ENCODE results near the gene TBC1D22A.

Gene TBC1D22A

DNA sequence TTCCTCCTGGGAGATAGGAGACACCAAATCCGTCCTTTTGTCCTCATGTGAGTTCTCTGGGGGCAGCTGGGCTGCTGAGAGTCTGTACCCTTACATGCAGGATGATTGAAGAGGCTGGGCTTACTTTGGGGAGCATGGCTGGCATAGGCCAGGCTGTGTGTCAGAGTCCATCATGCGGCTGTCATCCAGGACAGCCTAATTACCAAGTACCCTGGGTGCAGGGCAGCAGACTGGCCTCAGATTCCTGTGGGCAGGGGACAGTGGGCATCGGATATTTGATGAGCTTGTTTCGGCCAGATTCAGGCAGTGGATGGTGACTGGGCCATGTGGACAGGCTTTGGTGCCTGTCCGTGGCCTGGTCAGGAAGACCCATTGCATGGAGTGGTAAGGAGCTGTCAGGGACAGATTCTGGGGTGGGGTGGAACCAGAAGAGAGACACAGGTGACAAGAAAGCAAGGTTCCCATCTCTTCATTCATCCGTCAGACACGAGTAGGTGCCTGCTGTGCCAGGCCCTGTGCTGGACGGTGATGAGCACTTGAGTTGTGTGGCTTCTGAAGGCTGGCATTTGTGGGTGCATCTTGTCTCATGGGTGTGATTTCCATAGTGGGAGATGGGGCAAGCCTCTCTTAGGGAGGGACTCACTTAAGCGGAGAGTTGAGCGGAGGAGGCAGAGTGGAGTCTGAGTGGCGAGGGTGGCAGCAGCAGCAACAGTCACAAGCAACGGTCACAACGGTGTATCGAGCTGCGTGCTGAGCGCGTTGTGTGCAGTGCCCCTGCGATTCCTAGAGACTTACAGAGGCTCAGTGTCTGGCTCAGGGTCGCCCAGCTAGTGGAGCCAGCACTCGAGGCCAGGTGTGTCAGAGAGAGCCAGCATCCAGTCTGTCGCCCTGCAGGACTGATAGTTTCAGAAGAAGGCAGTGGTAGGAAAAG, 48.7 kb downstream of the TBC1D22A start:
- no peak for TF ChIP-seq CTCF (IDR thresholded peaks at IDR 0.05)

- TF ChIP-seq CTCF (IDR thresholded peaks at IDR 0.05): no peak
Observed at GRCh38 chr22:46812034-46812605, 49.7 kb downstream of the TBC1D22A start.

DNA sequence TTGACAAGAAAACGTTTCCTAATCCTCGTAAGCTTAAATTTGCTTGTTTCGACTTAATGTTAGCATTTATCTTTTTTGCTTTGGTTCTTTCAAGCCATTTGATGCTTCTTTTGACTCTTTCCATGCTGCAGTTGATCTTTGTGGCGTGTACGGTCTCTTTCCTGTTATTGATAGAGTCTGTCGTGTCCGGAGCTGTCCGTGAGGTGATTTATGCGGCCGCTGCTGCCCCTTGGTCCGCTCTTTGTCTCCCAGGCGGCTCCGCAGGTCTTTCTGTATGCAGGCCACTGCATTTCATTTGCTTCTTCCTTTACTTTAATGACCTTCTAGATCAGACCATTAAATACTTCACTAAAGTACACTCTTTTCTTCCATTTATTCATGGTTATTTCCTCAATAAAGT, 50.3 kb downstream of the TBC1D22A start:
- TF ChIP-seq CTCF (IDR thresholded peaks at IDR 0.05): no peak

GRCh38 chr22:46813816-46814597, 51.6 kb downstream of the TBC1D22A start:
- no peak for TF ChIP-seq CTCF (IDR thresholded peaks at IDR 0.05)

DNA sequence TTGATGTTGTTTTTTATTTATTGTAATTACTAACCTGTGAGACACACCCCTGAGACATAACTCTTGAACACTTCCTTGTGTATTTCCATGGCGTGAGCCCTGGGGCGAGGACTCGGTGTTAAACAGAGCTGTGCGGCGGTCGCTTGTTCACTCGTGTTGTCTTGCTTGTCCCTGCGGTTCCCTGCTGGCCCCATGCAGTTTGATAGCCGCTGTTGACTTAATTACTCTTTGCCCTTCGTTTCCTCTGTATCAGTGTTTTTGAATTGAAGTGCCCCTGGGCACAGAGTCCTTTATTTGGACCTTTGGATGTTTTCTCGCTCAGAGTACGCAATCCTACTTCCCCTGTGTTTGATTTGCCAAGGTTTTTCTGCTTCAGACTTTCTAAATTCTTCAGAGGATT, 52.7 kb downstream of the TBC1D22A start:
- TF ChIP-seq CTCF (IDR thresholded peaks at IDR 0.05): no peak

- no peak for TF ChIP-seq CTCF (IDR thresholded peaks at IDR 0.05)
Observed at GRCh38 chr22:46815559-46815895, 53.1 kb downstream of the TBC1D22A start.

DNA sequence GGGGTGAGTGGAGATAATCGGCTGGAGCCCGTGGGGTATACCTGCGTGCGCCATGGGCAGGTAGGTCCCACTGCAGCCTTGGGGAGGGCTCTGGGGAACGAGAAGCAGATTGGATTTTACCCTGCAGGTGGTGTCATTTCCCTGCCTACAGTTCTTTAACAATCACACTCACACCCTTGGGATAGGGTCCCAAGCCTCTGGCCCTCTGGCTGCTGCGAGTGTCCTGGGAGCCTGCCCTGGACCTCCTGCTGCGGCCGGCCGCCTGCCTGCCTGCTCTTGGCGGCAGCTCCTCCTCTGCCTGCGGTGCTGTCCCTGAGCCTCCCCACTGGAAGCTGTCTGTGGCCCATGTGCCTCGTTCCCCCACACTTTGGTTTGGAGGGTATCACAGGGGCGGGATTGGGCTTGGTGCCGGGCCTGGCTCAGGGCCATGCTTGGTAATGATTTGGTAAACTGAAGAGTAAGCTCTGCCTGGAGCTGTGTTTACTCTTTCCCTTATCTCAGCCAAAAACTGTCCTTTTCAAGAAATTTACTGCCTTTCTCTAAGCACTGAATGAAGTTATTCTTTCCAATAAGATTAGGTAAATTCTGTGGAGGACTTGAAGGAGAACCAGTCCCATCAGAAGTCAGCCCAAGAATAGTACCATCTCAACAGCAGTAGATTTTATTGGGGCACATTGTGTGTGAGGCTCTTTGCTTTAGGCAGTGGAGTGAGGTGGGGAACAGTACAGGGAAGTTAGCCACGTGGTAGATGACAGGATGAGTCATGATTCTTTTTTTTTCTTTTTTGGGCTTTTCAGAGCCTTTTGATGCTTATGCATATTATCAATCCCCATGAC, 53.7 kb downstream of the TBC1D22A start:
- no peak for TF ChIP-seq CTCF (IDR thresholded peaks at IDR 0.05)
